NB4 (cell line): ENCODE measurements around the gene RBM33.

Source experiments
- DNase-seq: peaks from one replicate; pipeline ENCODE4 v3.0.0; 2010; ENCODE audit warnings: low read depth
- H3K4me3 ChIP-seq: one replicate; pipeline ENCODE4 v1.5.1; 2011; ENCODE audit warnings: mild to moderate bottlenecking, low read depth, low read length, moderate library complexity
- CTCF ChIP-seq: IDR thresholded peaks from one replicate; pipeline ENCODE4 v1.5.1; 2012; ENCODE audit warnings: low read depth, low read length
- MAX ChIP-seq: IDR thresholded peaks from 2 replicates; pipeline ENCODE4 v1.6.1; 2011; ENCODE audit warnings: low read depth, low read length
- MYC ChIP-seq: IDR thresholded peaks from 2 replicates; pipeline ENCODE4 v1.6.1; 2011; ENCODE audit warnings: low read depth, low read length
- POLR2A ChIP-seq: IDR thresholded peaks from 2 replicates; pipeline ENCODE4 v1.6.1; 2011; ENCODE audit warnings: mild to moderate bottlenecking; ENCODE audit not compliant: insufficient read length; ENCODE audit errors: extremely low read depth

The RBM33 gene

GRCh38 chr7:155644178-155644970 lies at the start of gene RBM33:
Gene RBM33, plus strand, starts transcription at chr7:155644661. Its CDS starts 216 bp downstream, at chr7:155644877.
- peak within 1 kb of the TSS; percentile 93 for H3K4me3 ChIP-seq
- no peak for TF ChIP-seq CTCF
- peak; percentile 96 for TF ChIP-seq POLR2A
- peak; percentile 73; the same call in 1 of the 2 replicates for TF ChIP-seq MAX
- TF ChIP-seq MYC, result no peak
- DNase-seq, result peak; percentile 95

- peak; percentile 81 for DNase-seq
- H3K4me3 ChIP-seq, result no peak overlapping the region
- TF ChIP-seq MYC (0 out of 2 replicates have a peak, but pooled peaks have one; percentile 21), MAX (peak; percentile 23; the same call in 1 of the 2 replicates), POLR2A (no peak)
Measured at GRCh38 chr7:155594961-155595366, 49.5 kb upstream of the RBM33 start.

- TF ChIP-seq MYC (no peak), CTCF (no peak), MAX (no peak), POLR2A (no peak)
- no peak for DNase-seq
- H3K4me3 ChIP-seq, result no peak overlapping the region
Measured at GRCh38 chr7:155597753-155598140, 46.7 kb upstream of the RBM33 start.

GRCh38 chr7:155598810-155599210 lies 45.7 kb upstream of the RBM33 start:
- peak; percentile 85 for DNase-seq
- no peak overlapping the region for H3K4me3 ChIP-seq
- TF ChIP-seq MAX, result no peak
- TF ChIP-seq MYC, result 0 out of 2 replicates have a peak, but pooled peaks have one; percentile 19
- no peak for TF ChIP-seq POLR2A
- TF ChIP-seq CTCF, result peak; percentile 100

- TF ChIP-seq MYC, result no peak
- no peak for TF ChIP-seq POLR2A
- TF ChIP-seq MAX, result no peak
- no peak for TF ChIP-seq CTCF
- no peak overlapping the region for H3K4me3 ChIP-seq
- DNase-seq, result no peak
Measured at GRCh38 chr7:155602156-155602555, 42.3 kb upstream of the RBM33 start.

- H3K4me3 ChIP-seq, result no peak overlapping the region
- TF ChIP-seq CTCF (no peak), MAX (no peak), MYC (no peak), POLR2A (no peak)
- DNase-seq, result no peak
Measured at GRCh38 chr7:155602750-155603149, 41.7 kb upstream of the RBM33 start.
